Psoas muscle (tissue), 7 donors: ENCODE data around the gene CHIA. TPM values are rescaled to one million over a fixed set of nuclear protein-coding genes. Genes with fewer than 3 reads are reported as not detected.

Experiments used
- polyA plus RNA-seq, 3 donors: library from polyadenylated mRNA; stranded (reverse); fragments of 200-250 nt; gene quantifications; one replicate each; pipeline ENCODE4 v1.2.3, GENCODE V29; 2013
- total RNA-seq, 4 donors: library from RNA; stranded (reverse); fragmentation: NEBNext Ultra II Directional in 2 of 4; extraction: Animal tissue kit (Norgen Biotek cat#: 25700) in 2 of 4; gene quantifications; one replicate each; pipeline versions ENCODE4 v1.2.1 to v1.2.4, GENCODE V29; 2021 to 2023
- donor health status: healthy with polysubstance abuse.
- donor health status: DM: no; HTN: no; CAD: no; lungs with moderate emphysema.
- donor health status: Bipolar disorder and iron deficiency.
- donor health status: healthy.
- donor health status: DM: no; HTN: no; CAD: no.
- donor health status: DM: no; HTN: no; CAD: no.
- donor health status: DM: yes; HTN: yes; CAD: no.

The CHIA gene
- total and polyA plus RNA-seq, 7 donors, result 0.04 to 0.27 TPM; not detected in 5

Other genes starting within 250 kb of the CHIA start
- 10 to 100 TPM; 19.2 to 28.0 (median 24.2) TPM for gene DRAM2, start 150.8 kb upstream of the CHIA start, total RNA-seq
- gene DRAM2, start 150.8 kb upstream of the CHIA start, polyA plus RNA-seq, result 10 to 100 TPM; 19.8 to 41.0 (median 29.3) TPM
- 10 to 100 TPM in 2 of 4 donors, 1 to 10 TPM in 2; 9.2 to 11.2 (median 10.1) TPM for gene CEPT1, start 150.6 kb upstream of the CHIA start, total RNA-seq
- 10 to 100 TPM in 1 of 3 donors, 1 to 10 TPM in 2; 6.7 to 13.7 (median 8.6) TPM for gene CEPT1, start 150.6 kb upstream of the CHIA start, polyA plus RNA-seq
- gene DENND2D, start 90.2 kb upstream of the CHIA start, total RNA-seq, result 1 to 10 TPM; 1.2 to 2.1 (median 1.7) TPM
- under 1 TPM; 0.31 to 0.59 (median 0.51) TPM for gene DENND2D, start 90.2 kb upstream of the CHIA start, polyA plus RNA-seq
- 1 to 10 TPM in 1 of 4 donors, under 1 TPM in 3; 0.41 to 2.2 (median 0.61) TPM for gene CHI3L2, start 63.1 kb upstream of the CHIA start, total RNA-seq
- under 1 TPM; 0.24 to 0.90 (median 0.25) TPM for gene CHI3L2, start 63.1 kb upstream of the CHIA start, polyA plus RNA-seq
- gene OVGP1, start 136.9 kb downstream of the CHIA start, total RNA-seq, result under 1 TPM; 0.25 to 0.64 (median 0.54) TPM
- gene OVGP1, start 136.9 kb downstream of the CHIA start, polyA plus RNA-seq, result under 1 TPM; 0.25 to 0.39 (median 0.28) TPM
- 10 to 100 TPM; 35.3 to 48.2 (median 42.9) TPM for gene WDR77, start 158.4 kb downstream of the CHIA start, total RNA-seq
- gene WDR77, start 158.4 kb downstream of the CHIA start, polyA plus RNA-seq, result 100 to 1,000 TPM in 1 of 3 donors, 10 to 100 TPM in 2; 36.7 to 103 (median 62.7) TPM
- gene ATP5PB, start 158.6 kb downstream of the CHIA start, total RNA-seq, result 100 to 1,000 TPM; 272 to 484 (median 398) TPM
- gene ATP5PB, start 158.6 kb downstream of the CHIA start, polyA plus RNA-seq, result 100 to 1,000 TPM; 378 to 649 (median 465) TPM
- 1 to 10 TPM; 3.6 to 8.5 (median 6.3) TPM for gene C1orf162, start 183.1 kb downstream of the CHIA start, total RNA-seq
- gene C1orf162, start 183.1 kb downstream of the CHIA start, polyA plus RNA-seq, result 1 to 10 TPM; 3.8 to 9.9 (median 4.1) TPM
- 1 to 10 TPM in 3 of 4 donors, under 1 TPM in 1; 0.71 to 2.1 (median 2.0) TPM for gene ADORA3, start 212.8 kb downstream of the CHIA start, total RNA-seq
- gene ADORA3, start 212.8 kb downstream of the CHIA start, polyA plus RNA-seq, result 1 to 10 TPM in 1 of 3 donors, under 1 TPM in 2; 0.45 to 1.2 (median 0.69) TPM
- gene TMIGD3, start 212.8 kb downstream of the CHIA start, total RNA-seq, result 1 to 10 TPM in 1 of 4 donors, under 1 TPM in 3; 0.34 to 1.1 (median 0.70) TPM
- under 1 TPM; 0.51 to 0.85 (median 0.52) TPM for gene TMIGD3, start 212.8 kb downstream of the CHIA start, polyA plus RNA-seq